ENCODE results near the gene ARID3C. TPM values are rescaled to one million over a fixed set of nuclear protein-coding genes. Genes with fewer than 3 reads are reported as not detected.
A peak's percentile ranks its signal among the peaks of the same experiment; 100 is the strongest.

The ARID3C gene
- total and polyA plus RNA-seq, 10 of the 15 experiments (the other 5 are each of a cell fraction or from before 2014, with no cell fraction given) = not detected

DNA sequence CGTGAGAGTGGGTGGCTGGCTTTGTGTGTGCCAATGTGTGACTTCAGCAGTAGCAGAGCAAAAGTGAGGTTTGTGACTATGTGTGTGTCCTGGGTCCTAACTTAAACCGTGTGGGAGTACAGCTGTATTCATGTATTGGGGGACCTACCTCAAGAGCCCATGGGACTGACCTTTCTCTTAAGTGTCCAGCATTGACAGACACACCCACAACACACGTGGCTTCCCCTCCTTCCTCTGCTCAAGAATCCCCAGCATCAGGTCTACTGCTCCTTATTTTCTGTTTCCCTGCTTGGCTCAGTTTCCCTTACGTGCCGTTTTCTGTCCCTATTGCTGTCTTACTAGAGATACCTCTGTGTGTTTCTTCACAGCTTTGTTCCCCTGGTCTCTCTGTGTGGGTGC, 23.7 kb upstream of the ARID3C start:
- CTCF ChIA-PET = interaction anchor here (2.9 kb wide), 1 partner anchor 10 kb away, joined by 11 read pairs; the partner anchor contains the start of gene CCL27
- no peaks in the 10 kb centered on the region for H3K27me3 ChIP-seq (replicated peaks in 1 of 2; ENCODE audit: control insufficient read depth in 2 of 2, insufficient read depth in 2 of 2, low read length in 1 of 2)
- ATAC-seq = no peak
- SMC1A ChIA-PET (ENCODE audit: uncharacterized antibody, unreplicated experiment) = no interaction called here
- TF ChIP-seq CHD1 (IDR thresholded peaks at IDR 0.05; ENCODE audit: low read depth, low read length) = no peak
- 0 out of 2 replicates have a peak, but pooled peaks have one; percentile 48 for TF ChIP-seq TARDBP (IDR thresholded peaks at IDR 0.05; ENCODE audit: borderline replicate concordance)
- peaks cover 2 to 13% of the 10 kb centered on the region in 2 experiments; a peak in 3 of 4 replicates for H3K36me3 ChIP-seq (ENCODE audit: control insufficient read depth in 2 of 2, insufficient read depth in 2 of 2, low read length in 1 of 2)
- H4K20me1 ChIP-seq (ENCODE audit: control insufficient read depth, insufficient read depth) = no peaks in the 10 kb centered on the region
- peak overlapping the region; percentile 70 for H3K4me2 ChIP-seq (ENCODE audit: control insufficient read depth, insufficient read depth)
- POLR2A ChIA-PET = interaction anchor here (1.3 to 1.5 kb wide), 2 partner anchors 9 to 15 kb away, joined by 3 to 6 read pairs; partner anchors contain the start of genes CCL27 and SIGMAR1
- no peak overlapping the region for H3K27ac ChIP-seq (ENCODE audit: control insufficient read depth, insufficient read depth)
- no peaks in the 10 kb centered on the region for H3K9me3 ChIP-seq (replicated peaks; ENCODE audit: control insufficient read depth, insufficient read depth, low read length)
- H3K9ac ChIP-seq (ENCODE audit: control insufficient read depth, insufficient read depth, low read length) = no peak overlapping the region
- no peak for DNase-seq (ENCODE audit: low read depth, low spot score)
- RAD21 ChIA-PET (ENCODE audit: unreplicated experiment) = interaction anchor here (0.5 kb wide), 1 partner anchor 286 kb away, joined by 3 read pairs; no protein-coding TSS in a partner anchor
- no peak overlapping the region for H2AFZ ChIP-seq (ENCODE audit: control insufficient read depth, low read depth, low read length)
- H3K79me2 ChIP-seq (ENCODE audit: control insufficient read depth, insufficient read depth, low read length) = peaks cover 6% of the 10 kb centered on the region
- BruUV-seq (replicated peaks) = no TSS peak
- in situ Hi-C loops (cut with MboI) (no loop called here), intact Hi-C loops (cut with micrococcal nuclease; ENCODE audit: unreplicated experiment) (no loop called here)
- H3K4me1 ChIP-seq (ENCODE audit: control insufficient read depth, insufficient read depth, low read length) = peaks cover 11% of the 10 kb centered on the region
- no peak overlapping the region for H3K4me3 ChIP-seq
- WGBS (ENCODE audit: insufficient coverage, insufficient replicate concordance, low lambda C conversion rate, missing lambda C conversion rate) = 54% methylated on average over 5 of the region's 5 CpGs
- no peak for FAIRE-seq

- Histone ChIP-seq H2AFZ (ENCODE audit: control insufficient read depth, low read depth, low read length) (peak within 1 kb of the TSS; percentile 37; the same call in 1 of the 2 replicates), H3K36me3 (ENCODE audit: control insufficient read depth in 2 of 2, insufficient read depth in 2 of 2, low read length in 1 of 2) (peaks cover 2 to 13% of the 10 kb centered on the region in 2 experiments; a peak in 3 of 4 replicates), H3K27me3 (replicated peaks in 1 of 2; ENCODE audit: control insufficient read depth in 2 of 2, insufficient read depth in 2 of 2, low read length in 1 of 2) (no peaks in the 10 kb centered on the region), H3K27ac (ENCODE audit: control insufficient read depth, insufficient read depth) (0 out of 2 replicates have a peak within 1 kb of the TSS, but pooled peaks have one; percentile 31), H4K20me1 (ENCODE audit: control insufficient read depth, insufficient read depth) (no peaks in the 10 kb centered on the region), H3K4me2 (ENCODE audit: control insufficient read depth, insufficient read depth) (peak within 1 kb of the TSS; percentile 70), H3K4me3 (no peak within 1 kb of the TSS), H3K9me3 (replicated peaks; ENCODE audit: control insufficient read depth, insufficient read depth, low read length) (no peaks in the 10 kb centered on the region), H3K4me1 (ENCODE audit: control insufficient read depth, insufficient read depth, low read length) (peaks cover 15% of the 10 kb centered on the region), H3K9ac (ENCODE audit: control insufficient read depth, insufficient read depth, low read length) (no peak within 1 kb of the TSS), H3K79me2 (ENCODE audit: control insufficient read depth, insufficient read depth, low read length) (peaks cover 12% of the 10 kb centered on the region)
- 4% methylated on average over 24 of the region's 24 CpGs for WGBS (ENCODE audit: insufficient coverage, insufficient replicate concordance, low lambda C conversion rate, missing lambda C conversion rate)
- no TSS peak for BruUV-seq (replicated peaks)
- intact Hi-C loops (cut with micrococcal nuclease; ENCODE audit: unreplicated experiment) = no loop called here
- ChIA-PET SMC1A (ENCODE audit: uncharacterized antibody, unreplicated experiment) (no interaction called here), CTCF (interaction anchor here (1.5 to 2.9 kb wide), 2 partner anchors 10 to 18 kb away, joined by 3 to 11 read pairs; partner anchors contain the start of gene CCL27), POLR2A (interaction anchor here (0.5 to 1.5 kb wide), 3 partner anchors 10 to 829 kb away, joined by 3 to 6 read pairs (median 3); partner anchors contain the start of genes CCL27 and SIGMAR1), RAD21 (ENCODE audit: unreplicated experiment) (interaction anchor here (0.5 kb wide), 1 partner anchor 287 kb away, joined by 3 read pairs; no protein-coding TSS in a partner anchor)
- DNase-seq (ENCODE audit: low read depth, low spot score) = no peak
- ATAC-seq = peak; percentile 78
- in situ Hi-C loops (cut with MboI) = no loop called here
- FAIRE-seq = no peak
- TF ChIP-seq POLR2A (IDR thresholded peaks at IDR 0.05; ENCODE audit: low read depth, low read length) (peak; percentile 51; the same call in 1 of the 2 replicates), SP1 (IDR thresholded peaks at IDR 0.05; ENCODE audit: low read depth, low read length) (peak; percentile 7), NR2F1 (conservative IDR thresholded peaks at IDR 0.05) (peak; percentile 42; the same call in 1 of the 2 replicates), MTA3 (IDR thresholded peaks at IDR 0.05; ENCODE audit: borderline replicate concordance, low read length) (no peak; the same call in 1 of the 2 replicates), TCF7 (IDR thresholded peaks at IDR 0.05; ENCODE audit: borderline replicate concordance) (no peak), BCL3 (IDR thresholded peaks at IDR 0.05; ENCODE audit: borderline replicate concordance, insufficient read depth, low read depth, low read length, poor library complexity, severe bottlenecking) (peak; percentile 99), ATF3 (IDR thresholded peaks at IDR 0.05; ENCODE audit: borderline replicate concordance, extremely low read depth, low read depth, low read length) (no peak), NR2C1 (IDR thresholded peaks at IDR 0.05) (peak; percentile 38; the same call in 1 of the 2 replicates)
These were observed 23.2 kb upstream of the ARID3C start, which contains the start of gene IL11RA for GRCh38 chr9:34651876-34652601. IL11RA (plus strand) TSS chr9:34652185; CDS start chr9:34655218, 3,033 bp downstream.
